GM13977 (cell line): ENCODE data around the gene DSN1.
"Not testable (repeated sequence)": the region's sequence is repeated elsewhere in the genome, so short reads cannot be mapped to it uniquely, and the experiment has no call there.

Experiments used
- DNase-seq: peaks from one replicate; pipeline ENCODE4 v3.0.0; 2012; ENCODE audit warnings: low spot score
- CTCF ChIP-seq: IDR thresholded peaks from 2 replicates; pipeline ENCODE4 v1.5.1; 2012; ENCODE audit warnings: mild to moderate bottlenecking, control low read depth; ENCODE audit not compliant: insufficient read depth; ENCODE audit errors: extremely low read depth, missing control alignments
- in situ Hi-C: fragments of 300-500 bp; cut with MboI; formaldehyde crosslinking; loops from one replicate; pipeline ENCODE4 v1.12.0; 2022; ENCODE audit warnings: low sequenced_read_pairs, low pct_unique_long_range_greater_than_20kb, mixed read lengths, inconsistent platforms; ENCODE audit not compliant: unreplicated experiment

The DSN1 gene

GRCh38 chr20:36806049-36806448 is 32.5 kb upstream of the DSN1 start:
- in situ Hi-C loops, result no loop called here
- no peak for DNase-seq
- no peak for TF ChIP-seq CTCF

DNA sequence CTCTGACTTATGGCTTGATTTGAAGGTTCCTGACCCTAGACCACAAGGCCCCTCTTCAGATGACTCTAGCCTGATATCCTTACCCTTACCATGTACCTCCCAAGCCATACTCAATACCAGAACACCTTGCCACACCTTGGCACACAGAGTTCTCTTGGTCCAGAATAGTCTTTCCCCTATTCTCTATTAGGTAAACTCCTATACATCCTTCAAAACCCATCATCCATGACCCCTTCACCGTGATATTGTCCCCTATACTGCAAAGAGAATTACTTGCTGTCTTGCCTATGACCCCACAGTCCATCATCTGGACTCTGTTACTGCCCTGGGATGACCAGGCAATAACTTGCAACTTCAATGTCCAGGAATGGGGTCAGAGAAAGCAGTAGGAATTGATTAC is 31.8 kb upstream of the DSN1 start:
- in situ Hi-C loops, result no loop called here
- no peak for TF ChIP-seq CTCF
- no peak for DNase-seq

DNA sequence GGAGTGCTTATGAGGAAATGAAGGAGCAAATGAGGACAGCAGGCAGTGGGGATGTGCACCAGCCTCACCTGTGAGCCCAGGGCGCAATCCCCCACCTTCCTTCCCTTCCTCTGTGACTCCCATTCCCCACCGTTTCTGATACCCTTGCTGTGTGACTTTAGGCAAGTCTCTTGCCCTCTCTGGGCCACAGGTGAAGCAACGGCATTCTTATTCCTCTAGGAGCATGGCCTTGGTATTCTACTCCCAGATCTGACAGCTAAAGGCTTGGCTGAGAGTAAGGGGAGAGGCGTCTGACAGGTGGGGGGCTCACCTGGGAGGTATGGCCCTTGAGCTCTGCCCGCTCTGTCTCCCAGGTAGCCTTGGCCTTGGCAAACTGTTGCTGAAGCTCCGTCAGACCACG is 30.9 kb upstream of the DSN1 start:
- TF ChIP-seq CTCF, result no peak
- in situ Hi-C loops, result no loop called here

GRCh38 chr20:36802326-36803222 is 29.0 kb upstream of the DSN1 start:
- no peak for DNase-seq
- in situ Hi-C loops, result no loop called here
- no peak for TF ChIP-seq CTCF

More for the DNA sequence above, 30.9 kb upstream of the DSN1 start:
- DNase-seq, result no peak

DNA sequence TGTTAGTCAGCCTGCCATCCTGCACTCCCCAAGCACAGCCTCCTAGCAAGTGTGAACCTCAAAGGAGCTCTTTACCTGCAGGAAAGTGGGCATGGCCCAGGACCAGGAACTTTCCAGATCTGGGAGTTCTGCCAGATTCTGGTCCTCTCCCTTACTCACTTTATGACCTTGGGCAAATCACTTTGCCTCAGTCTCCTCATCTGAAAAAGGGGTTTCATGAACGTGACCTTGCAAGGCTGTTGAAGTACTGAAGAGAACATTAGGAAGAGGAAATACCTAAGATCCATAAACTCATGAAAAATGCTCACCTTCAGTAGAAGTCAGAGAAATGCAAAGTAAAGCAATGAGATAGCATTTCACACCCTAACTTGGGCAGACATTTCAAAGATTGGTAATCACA is 26.8 kb upstream of the DSN1 start:
- in situ Hi-C loops, result no loop called here
- TF ChIP-seq CTCF, result no peak
- DNase-seq, result no peak

GRCh38 chr20:36799313-36799712 is 25.8 kb upstream of the DSN1 start:
- not testable (repeated sequence) for DNase-seq

DNA sequence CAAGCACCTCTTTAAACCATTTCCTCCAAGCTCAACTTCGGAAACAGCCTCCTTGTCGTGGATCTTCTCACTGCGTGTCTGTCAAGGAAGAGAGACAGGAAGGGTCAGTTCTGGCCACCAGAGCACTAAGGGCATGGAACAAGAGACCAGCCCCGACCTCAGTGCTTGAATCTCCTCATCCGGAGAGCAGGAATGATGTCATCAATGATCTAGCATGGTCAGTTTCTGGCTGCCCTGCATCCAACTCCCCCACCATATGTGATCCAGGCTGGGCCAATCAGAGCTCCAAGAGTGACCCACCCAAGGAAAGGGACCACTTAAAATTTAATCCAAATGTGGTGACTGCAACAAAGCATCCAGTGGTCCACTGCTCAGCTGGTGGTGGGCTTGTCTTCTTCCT is 23.3 kb upstream of the DSN1 start:
- no peak for DNase-seq
- in situ Hi-C loops, result no loop called here
- TF ChIP-seq CTCF, result no peak

More at GRCh38 chr20:36799313-36799712, 25.8 kb upstream of the DSN1 start:
- in situ Hi-C loops, result not testable (repeated sequence)
